ENCODE measurements around the gene POLK. TPM values are rescaled to one million over a fixed set of nuclear protein-coding genes. Genes with fewer than 3 reads are reported as not detected.

Gene POLK
- total RNA-seq, 1 donor = 54.2 TPM

DNA sequence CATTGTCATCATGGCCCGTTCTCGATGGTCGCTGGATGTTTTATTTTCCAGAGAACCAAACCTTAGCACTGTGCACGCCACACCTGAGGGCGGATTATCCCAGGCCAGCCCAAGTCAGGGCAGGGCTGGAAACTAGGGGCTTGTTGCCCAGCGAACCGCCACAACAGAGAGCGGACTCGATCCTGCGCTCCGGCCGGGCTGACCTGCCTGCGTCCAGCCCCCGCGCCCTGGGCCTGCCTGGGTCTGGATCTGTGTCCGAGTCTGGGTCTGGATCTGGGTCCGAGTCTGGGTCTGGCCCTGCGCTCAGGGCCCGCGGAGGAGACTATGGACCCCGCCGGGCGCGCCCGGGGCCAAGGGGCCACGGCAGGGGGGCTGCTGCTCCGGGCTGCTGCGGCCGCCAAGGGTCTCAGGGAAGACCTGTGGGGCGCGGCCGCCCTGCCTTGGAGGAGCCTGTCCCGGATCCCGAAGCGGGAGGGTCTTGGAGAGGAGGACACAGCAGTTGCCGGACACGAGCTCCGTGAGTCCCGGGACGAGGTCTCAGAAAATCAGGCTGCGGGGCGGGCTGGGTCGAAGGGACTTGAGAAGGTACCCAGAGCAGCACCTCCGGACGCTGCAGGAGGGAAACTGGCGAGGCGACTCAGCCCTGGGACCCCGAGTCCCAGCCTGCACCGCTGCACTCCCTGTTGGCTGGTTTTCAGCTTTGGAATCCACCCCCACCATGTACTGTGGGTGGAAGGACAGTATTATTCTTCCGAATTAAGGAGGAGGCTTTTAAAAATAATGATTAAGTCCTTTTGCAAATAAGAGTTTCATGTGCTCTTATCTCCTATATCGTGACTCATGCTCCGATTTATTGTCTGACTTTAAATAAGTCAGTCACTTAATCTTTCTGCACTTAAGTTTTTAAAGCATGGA lies 99.9 kb downstream of the POLK start, which contains the start of gene ANKDD1B:
TSS of gene ANKDD1B (plus strand) at position 143 of the 915 bp plus-strand sequence. CDS start at position 325, 182 bp downstream.
- peak within 1 kb of the TSS; percentile 48 for H3K4me3 ChIP-seq (ENCODE audit: low read depth, low read length)
- TF ChIP-seq, protein P1, sequence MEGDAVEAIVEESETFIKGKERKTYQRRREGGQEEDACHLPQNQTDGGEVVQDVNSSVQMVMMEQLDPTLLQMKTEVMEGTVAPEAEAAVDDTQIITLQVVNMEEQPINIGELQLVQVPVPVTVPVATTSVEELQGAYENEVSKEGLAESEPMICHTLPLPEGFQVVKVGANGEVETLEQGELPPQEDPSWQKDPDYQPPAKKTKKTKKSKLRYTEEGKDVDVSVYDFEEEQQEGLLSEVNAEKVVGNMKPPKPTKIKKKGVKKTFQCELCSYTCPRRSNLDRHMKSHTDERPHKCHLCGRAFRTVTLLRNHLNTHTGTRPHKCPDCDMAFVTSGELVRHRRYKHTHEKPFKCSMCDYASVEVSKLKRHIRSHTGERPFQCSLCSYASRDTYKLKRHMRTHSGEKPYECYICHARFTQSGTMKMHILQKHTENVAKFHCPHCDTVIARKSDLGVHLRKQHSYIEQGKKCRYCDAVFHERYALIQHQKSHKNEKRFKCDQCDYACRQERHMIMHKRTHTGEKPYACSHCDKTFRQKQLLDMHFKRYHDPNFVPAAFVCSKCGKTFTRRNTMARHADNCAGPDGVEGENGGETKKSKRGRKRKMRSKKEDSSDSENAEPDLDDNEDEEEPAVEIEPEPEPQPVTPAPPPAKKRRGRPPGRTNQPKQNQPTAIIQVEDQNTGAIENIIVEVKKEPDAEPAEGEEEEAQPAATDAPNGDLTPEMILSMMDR (IDR thresholded peaks at IDR 0.05; ENCODE audit: insufficient read depth, low read length) = no peak

DNA sequence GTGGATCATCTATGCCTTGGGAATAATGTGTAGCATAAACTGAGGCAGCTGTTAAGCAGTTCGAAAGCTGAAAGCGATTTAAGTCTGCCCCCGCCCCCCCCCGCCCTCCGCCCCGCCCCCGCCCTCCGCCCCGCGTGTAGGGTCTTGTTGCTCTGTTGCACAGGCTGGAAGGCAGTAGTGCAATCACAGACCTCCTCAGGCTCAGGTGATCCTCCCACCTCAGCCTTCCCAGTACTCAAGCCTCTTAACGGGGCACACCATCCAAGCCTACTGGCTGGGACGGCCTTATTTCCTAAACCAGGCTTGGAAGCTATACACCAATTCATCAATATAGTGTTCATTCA lies 100.5 kb downstream of the POLK start:
- no peak for DNase-seq (ENCODE audit: low read depth)
- H3K4me3 ChIP-seq (ENCODE audit: low read depth, low read length) = no peak overlapping the region
- TF ChIP-seq, protein P1 (IDR thresholded peaks at IDR 0.05; ENCODE audit: insufficient read depth, low read length) = no peak

More for the DNA sequence above, 99.9 kb downstream of the POLK start, which contains the start of gene ANKDD1B:
- DNase-seq (ENCODE audit: low read depth) = peak; percentile 77

DNA sequence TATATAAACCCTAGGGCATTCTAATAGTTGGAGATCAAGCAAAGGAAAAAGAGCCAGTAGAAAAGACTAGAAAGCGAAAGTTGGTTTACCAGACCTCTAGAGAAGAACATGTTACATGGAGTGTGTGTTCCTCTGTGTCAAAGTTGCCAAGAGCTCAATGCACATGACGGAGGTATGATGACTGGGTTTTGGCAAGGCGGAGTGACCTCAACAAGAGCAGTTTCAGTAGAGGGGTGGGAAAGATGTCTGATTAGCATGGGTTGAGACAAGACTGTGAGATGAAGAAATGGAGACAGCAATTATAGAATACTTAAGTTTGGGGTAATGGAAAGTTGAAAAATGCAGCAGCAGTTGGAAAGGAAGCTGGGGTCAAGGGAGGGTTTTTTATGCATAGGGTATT lies 101.2 kb downstream of the POLK start:
- TF ChIP-seq, protein P1 (IDR thresholded peaks at IDR 0.05; ENCODE audit: insufficient read depth, low read length) = no peak
- no peak for DNase-seq (ENCODE audit: low read depth)
- H3K4me3 ChIP-seq (ENCODE audit: low read depth, low read length) = no peak overlapping the region

DNA sequence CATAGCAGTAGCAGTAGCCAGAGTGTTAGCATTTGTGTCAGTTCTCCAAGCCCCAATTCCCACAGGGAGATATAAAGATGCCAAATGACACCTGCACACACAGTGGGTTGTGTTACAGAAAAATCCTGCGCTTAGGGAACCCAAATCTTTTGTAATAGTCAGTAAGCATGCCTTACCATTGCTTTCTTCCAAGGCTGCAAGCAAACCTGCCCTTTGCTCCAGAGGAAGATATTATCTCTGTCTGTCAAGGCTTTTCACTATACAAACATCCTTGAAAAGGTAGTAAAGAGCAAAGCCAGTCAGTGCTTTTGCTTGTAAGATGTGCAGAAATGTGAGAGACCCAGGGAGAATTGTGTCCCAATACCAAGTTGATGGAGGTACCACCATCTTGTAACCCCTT lies 102.5 kb downstream of the POLK start:
- DNase-seq (ENCODE audit: low read depth) = peak; percentile 28
- TF ChIP-seq, protein P1 (IDR thresholded peaks at IDR 0.05; ENCODE audit: insufficient read depth, low read length) = no peak
- H3K4me3 ChIP-seq (ENCODE audit: low read depth, low read length) = no peak overlapping the region

DNA sequence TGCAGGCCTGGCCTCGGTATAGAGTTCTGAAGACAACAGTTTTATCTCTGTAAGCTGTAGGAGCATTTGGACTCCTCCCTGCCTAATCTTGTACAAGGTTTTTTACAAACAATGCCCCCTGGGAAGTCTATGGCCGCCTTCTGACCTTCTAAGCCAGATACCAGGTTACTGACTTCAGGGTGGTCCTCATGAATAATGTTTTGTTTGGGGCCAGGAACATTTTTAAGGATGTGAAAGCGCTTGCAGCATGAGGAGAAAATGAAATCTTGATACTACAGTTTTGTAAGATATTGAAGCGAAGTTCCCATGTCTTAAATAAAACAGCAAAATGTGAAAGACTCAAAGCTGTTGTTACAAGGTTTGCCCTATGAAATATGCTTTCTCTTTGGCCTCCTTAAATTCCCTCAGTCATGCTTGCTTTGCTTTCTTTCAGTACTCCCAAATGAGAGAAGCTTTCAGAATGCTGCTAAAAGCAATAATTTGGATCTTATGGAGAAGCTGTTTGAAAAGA lies 104.7 kb downstream of the POLK start:
- no peak overlapping the region for H3K4me3 ChIP-seq (ENCODE audit: low read depth, low read length)
- peak; percentile 58 for DNase-seq (ENCODE audit: low read depth)
- TF ChIP-seq, protein P1 (IDR thresholded peaks at IDR 0.05; ENCODE audit: insufficient read depth, low read length) = no peak

DNA sequence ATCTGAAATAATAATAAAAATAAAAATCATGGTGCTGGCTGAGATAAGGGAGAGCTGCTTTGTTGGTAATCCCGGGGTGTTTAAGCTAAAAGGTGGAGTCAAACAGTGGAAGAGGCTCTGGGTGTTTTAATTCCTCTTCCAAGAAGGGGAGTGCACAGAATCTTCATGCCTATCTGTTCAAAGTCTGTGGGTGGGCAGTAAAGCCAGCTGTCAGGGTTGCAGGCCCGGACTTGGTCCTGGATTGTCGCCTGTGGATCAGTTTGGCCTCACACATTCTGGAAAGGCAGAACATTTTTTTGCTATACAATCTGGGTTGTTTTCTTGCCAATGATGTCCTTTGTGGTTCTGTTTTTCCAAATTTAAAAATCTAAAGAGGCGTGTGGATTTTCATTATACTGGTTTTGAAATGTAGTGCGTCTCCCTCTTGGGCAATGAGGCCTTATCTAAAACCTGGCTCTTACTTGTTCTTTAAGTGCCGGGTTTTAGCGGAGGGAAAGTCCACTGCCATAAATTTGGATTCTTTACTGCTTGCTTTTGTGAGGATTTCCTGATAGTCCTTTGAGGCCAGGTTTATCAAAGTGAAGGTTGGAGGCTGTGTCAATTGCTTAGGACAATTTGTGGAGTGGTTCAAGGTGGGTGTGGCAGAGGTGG lies 105.4 kb downstream of the POLK start:
- H3K4me3 ChIP-seq (ENCODE audit: low read depth, low read length) = no peak overlapping the region
- peak; percentile 78 for DNase-seq (ENCODE audit: low read depth)
- TF ChIP-seq, protein P1 (IDR thresholded peaks at IDR 0.05; ENCODE audit: insufficient read depth, low read length) = no peak

Data from fibroblast of the aortic adventitia (primary cell).